ENCODE results near the gene MAPKAP1.

GRCh38 chr9:125496313-125496834 is 210.6 kb downstream of the MAPKAP1 start:
- TF ChIP-seq CTCF (IDR thresholded peaks at IDR 0.05; ENCODE audit: borderline replicate concordance, extremely low read depth, low read length, poor library complexity, severe bottlenecking) (no peak), EZH2 (IDR thresholded peaks at IDR 0.05; ENCODE audit: borderline replicate concordance, low read depth, low read length, severe bottlenecking) (no peak)

Data from DND-41 (cell line).